Measurements from ENCODE around the gene CHSY1.
A peak's percentile ranks its signal among the peaks of the same experiment; 100 is the strongest.

DNA sequence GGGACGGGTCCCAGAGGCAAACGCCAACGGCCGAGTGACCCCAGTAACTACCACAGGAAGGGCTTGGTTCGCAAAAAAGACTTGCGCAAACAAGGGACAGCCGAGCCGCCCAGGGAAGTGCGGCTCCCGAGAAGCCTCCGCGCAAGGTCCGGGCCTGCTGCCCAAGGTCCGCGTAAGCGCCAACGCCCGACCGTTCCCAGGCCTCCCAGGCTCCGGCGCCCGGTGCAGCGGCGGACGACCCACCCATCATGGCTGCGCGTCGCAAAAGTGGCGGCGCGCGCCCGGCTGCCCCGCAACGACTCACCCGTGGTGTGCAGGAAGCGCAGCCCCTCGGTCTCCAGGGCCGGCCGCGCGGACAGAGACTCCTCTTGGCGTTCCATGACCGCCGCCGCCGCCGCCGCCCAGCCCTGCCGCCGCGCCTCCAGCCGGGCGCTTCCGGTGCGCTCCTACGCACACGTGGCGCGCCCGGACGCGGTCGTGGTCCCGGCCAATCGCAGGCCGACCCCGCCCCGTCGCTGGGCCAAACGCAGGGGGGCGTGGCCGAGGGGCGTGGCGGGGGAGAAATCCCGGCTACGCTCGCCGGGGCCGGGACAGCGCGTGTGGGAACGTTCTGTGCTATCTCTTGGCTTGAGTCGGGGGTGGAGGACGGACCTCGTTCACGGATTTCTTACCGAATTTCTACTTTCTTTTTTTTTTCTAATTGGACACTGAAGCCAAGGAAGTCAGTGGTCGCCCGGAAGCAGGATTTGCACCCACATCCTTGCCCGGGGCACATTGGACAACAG lies 25.4 kb upstream of the CHSY1 start, which contains the start of gene SELENOS:
- TF ChIP-seq, protein P1, sequence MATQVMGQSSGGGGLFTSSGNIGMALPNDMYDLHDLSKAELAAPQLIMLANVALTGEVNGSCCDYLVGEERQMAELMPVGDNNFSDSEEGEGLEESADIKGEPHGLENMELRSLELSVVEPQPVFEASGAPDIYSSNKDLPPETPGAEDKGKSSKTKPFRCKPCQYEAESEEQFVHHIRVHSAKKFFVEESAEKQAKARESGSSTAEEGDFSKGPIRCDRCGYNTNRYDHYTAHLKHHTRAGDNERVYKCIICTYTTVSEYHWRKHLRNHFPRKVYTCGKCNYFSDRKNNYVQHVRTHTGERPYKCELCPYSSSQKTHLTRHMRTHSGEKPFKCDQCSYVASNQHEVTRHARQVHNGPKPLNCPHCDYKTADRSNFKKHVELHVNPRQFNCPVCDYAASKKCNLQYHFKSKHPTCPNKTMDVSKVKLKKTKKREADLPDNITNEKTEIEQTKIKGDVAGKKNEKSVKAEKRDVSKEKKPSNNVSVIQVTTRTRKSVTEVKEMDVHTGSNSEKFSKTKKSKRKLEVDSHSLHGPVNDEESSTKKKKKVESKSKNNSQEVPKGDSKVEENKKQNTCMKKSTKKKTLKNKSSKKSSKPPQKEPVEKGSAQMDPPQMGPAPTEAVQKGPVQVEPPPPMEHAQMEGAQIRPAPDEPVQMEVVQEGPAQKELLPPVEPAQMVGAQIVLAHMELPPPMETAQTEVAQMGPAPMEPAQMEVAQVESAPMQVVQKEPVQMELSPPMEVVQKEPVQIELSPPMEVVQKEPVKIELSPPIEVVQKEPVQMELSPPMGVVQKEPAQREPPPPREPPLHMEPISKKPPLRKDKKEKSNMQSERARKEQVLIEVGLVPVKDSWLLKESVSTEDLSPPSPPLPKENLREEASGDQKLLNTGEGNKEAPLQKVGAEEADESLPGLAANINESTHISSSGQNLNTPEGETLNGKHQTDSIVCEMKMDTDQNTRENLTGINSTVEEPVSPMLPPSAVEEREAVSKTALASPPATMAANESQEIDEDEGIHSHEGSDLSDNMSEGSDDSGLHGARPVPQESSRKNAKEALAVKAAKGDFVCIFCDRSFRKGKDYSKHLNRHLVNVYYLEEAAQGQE (IDR thresholded peaks at IDR 0.05; ENCODE audit: low read depth), result 0 out of 2 replicates have a peak, but pooled peaks have one; percentile 22
- TF ChIP-seq TCF12 (IDR thresholded peaks at IDR 0.05; ENCODE audit: low read depth) (no peak), EGR1 (IDR thresholded peaks at IDR 0.05) (no peak), RAD21 (IDR thresholded peaks at IDR 0.05; ENCODE audit: low read depth) (no peak), EP300 (IDR thresholded peaks at IDR 0.05; ENCODE audit: borderline replicate concordance) (0 out of 2 replicates have a peak, but pooled peaks have one; percentile 28), FOXM1 (IDR thresholded peaks at IDR 0.05; ENCODE audit: borderline replicate concordance, low read depth) (no peak), TAF1 (IDR thresholded peaks at IDR 0.05; ENCODE audit: low read depth) (peak; percentile 54), CEBPB (IDR thresholded peaks at IDR 0.05) (no peak), TEAD4 (IDR thresholded peaks at IDR 0.05) (no peak)
- TF ChIP-seq, protein P2, sequence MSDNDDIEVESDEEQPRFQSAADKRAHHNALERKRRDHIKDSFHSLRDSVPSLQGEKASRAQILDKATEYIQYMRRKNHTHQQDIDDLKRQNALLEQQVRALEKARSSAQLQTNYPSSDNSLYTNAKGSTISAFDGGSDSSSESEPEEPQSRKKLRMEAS (IDR thresholded peaks at IDR 0.05), result peak; percentile 75

All from Ishikawa (cell line).